RWPE2 (cell line): ENCODE measurements around the gene SHANK2.

Source experiments
- ATAC-seq: fragments of 200-7000 bp; cut with Tn5 transposase; 3 replicates; pipeline ENCODE4 v1.9.1; 2021; ENCODE audit warnings: low read depth
- DNase-seq: peaks from one replicate; pipeline ENCODE4 v3.0.0-alpha.2; 2020; ENCODE audit warnings: low spot score
- H3K27ac ChIP-seq: fragments of 450-650 bp; 2 replicates; pipeline ENCODE4 v1.5.1; 2017; ENCODE audit warnings: mild to moderate bottlenecking; ENCODE audit not compliant: poor library complexity, severe bottlenecking
- H3K27me3 ChIP-seq: fragments of 250-450 bp; sonication (Bioruptor Pico); 2 replicates; pipeline ENCODE4 v1.5.1; 2021; ENCODE audit warnings: mild to moderate bottlenecking, moderate library complexity; ENCODE audit not compliant: insufficient read depth, poor library complexity, severe bottlenecking
- H3K36me3 ChIP-seq: fragments of 250-450 bp; sonication (Bioruptor Pico); 2 replicates; pipeline ENCODE4 v1.5.1; 2020; ENCODE audit warnings: low read depth, mild to moderate bottlenecking, moderate library complexity
- H3K4me1 ChIP-seq: fragments of 250-450 bp; sonication (Bioruptor Pico); 2 replicates; pipeline ENCODE4 v1.5.1; 2021; ENCODE audit warnings: mild to moderate bottlenecking, moderate library complexity; ENCODE audit not compliant: insufficient read depth, poor library complexity, severe bottlenecking
- H3K4me3 ChIP-seq: fragments of 250-450 bp; sonication (Bioruptor Pico); 2 replicates; pipeline ENCODE4 v1.5.1; 2021; ENCODE audit warnings: mild to moderate bottlenecking, moderate library complexity; ENCODE audit not compliant: severe bottlenecking
- H3K9me3 ChIP-seq: fragments of 250-450 bp; sonication (Bioruptor Pico); 2 replicates; pipeline ENCODE4 v1.5.1; 2021; ENCODE audit warnings: mild to moderate bottlenecking, moderate library complexity; ENCODE audit not compliant: severe bottlenecking
- TF ChIP-seq, protein P1 (sequence below): fragments of 450-650 bp; IDR thresholded peaks from one replicate; pipeline ENCODE4 v1.5.1; 2017; ENCODE audit warnings: mild to moderate bottlenecking, moderate library complexity; ENCODE audit not compliant: poor library complexity, severe bottlenecking

Gene SHANK2

DNA sequence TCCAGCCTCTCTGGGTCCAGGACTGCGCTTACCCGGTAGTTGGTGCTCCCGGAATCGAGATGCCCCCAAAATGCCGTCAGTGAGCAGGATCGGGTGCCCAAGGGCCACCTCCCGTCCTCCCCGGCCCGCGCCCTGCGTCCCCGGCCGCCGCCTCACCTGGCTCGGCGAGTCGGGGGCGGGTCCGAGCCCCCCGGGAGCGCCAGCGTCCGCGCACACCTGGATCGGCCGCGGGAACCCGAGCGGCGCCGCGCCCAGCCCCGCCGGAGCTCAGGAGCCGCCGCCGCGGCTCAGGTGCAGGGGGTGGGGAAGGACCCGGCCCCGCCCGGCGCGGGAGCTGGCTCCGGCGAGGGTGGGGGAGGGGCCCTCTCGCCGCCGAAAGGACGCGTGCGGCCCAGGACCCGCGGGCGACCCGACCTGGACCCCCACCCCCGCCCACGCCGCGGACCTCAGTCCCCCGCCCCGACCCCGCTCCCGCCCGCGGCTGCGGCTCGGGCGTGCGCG, at the start of gene SHANK2:
Gene SHANK2, minus strand, starts transcription at position 309 of the 501 bp plus-strand sequence. CDS start 105,251 bp downstream, outside the sequence.
- Histone ChIP-seq H3K9me3 (no peaks in the 10 kb centered on the region), H3K27me3 (no peaks in the 10 kb centered on the region), H3K4me1 (peaks cover 10% of the 10 kb centered on the region), H3K4me3 (peak within 1 kb of the TSS; percentile 75), H3K36me3 (no peaks in the 10 kb centered on the region), H3K27ac (peak within 1 kb of the TSS; percentile 63)
- TF ChIP-seq, protein P1, sequence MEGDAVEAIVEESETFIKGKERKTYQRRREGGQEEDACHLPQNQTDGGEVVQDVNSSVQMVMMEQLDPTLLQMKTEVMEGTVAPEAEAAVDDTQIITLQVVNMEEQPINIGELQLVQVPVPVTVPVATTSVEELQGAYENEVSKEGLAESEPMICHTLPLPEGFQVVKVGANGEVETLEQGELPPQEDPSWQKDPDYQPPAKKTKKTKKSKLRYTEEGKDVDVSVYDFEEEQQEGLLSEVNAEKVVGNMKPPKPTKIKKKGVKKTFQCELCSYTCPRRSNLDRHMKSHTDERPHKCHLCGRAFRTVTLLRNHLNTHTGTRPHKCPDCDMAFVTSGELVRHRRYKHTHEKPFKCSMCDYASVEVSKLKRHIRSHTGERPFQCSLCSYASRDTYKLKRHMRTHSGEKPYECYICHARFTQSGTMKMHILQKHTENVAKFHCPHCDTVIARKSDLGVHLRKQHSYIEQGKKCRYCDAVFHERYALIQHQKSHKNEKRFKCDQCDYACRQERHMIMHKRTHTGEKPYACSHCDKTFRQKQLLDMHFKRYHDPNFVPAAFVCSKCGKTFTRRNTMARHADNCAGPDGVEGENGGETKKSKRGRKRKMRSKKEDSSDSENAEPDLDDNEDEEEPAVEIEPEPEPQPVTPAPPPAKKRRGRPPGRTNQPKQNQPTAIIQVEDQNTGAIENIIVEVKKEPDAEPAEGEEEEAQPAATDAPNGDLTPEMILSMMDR = no peak
- ATAC-seq (peak; percentile 55; the same call in 2 of the 3 replicates), DNase-seq (no peak)

DNA sequence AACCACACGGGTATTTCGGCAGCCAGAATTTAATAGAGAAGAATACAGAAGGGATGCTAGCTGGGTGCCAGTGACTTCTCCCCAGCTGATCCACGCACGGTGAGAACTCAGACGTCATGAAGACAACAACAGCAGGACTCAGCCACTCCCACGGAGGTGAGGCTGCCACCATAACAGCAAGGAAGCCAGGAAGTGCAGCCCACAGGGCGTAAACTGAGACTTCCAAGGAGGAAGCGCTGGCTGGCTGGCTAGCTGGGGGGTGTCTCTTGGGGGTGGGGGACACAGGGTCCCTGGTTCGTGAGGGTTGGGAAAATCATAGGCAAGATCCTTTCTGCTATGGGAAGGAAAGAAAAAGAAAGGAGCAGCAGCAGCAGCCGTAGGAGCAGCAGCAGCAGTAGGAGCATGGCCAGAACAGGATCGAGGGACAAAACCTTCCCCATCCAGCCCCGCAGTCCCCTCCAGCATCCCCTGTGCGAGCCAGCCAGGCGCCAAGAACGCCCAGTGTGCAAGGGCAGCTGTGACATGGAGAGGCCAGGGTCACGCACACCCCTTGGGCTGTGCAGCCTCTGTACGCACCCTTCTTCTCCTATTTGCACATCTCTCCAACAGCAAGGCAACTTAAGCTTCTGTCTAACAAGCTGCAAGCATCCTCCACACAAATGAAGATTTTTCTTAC, 49.6 kb upstream of the SHANK2 start:
- peaks cover 16% of the 10 kb centered on the region for H3K4me1 ChIP-seq
- no peaks in the 10 kb centered on the region for H3K27me3 ChIP-seq
- no peak overlapping the region for H3K27ac ChIP-seq
- DNase-seq (peak; percentile 29), ATAC-seq (no peak)
- TF ChIP-seq, protein P1 = no peak
- no peaks in the 10 kb centered on the region for H3K36me3 ChIP-seq
- H3K4me3 ChIP-seq = no peak overlapping the region
- H3K9me3 ChIP-seq = no peaks in the 10 kb centered on the region

DNA sequence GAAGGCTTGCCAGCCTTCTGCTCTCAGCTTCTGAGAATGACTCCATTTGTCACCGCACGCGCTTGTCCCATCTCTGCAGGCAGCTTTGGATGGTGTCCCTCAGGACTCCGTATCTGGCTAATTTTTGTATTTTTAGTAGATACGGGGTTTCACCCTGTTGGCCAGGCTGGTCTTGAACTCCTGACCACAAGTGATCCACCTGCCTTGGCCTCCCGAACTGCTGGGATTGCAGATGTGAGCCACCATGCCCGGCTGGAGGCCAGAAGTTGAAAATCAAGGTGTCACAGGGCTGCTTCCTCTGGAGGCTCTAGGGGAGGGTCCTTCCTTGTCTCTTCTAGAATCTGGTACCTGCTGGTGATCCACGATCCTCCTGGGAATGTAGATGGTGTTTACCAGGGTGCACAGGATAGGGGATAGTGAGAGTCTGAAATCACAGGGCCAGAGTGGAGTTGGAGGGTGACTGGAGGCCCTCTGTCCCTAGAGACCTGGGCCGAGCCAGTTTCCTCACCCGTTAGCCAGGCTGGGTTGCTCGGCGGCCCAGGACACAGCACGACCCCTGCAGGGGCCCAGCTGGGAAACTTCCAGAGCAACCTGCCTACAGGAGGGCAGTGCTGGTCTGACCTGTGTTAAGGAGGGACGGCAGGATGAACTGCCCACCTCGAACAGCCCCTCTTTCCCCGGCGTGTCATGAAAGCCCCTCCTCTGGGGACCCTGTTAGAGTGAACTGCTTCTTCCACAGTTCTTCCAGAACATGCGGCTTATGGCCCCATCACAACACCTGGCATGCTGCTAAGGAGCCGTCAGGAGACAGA, 48.9 kb upstream of the SHANK2 start:
- DNase-seq (peak; percentile 31), ATAC-seq (no peak)
- Histone ChIP-seq H3K4me1 (peaks cover 16% of the 10 kb centered on the region), H3K9me3 (no peaks in the 10 kb centered on the region), H3K27me3 (no peaks in the 10 kb centered on the region), H3K27ac (no peak overlapping the region), H3K36me3 (no peaks in the 10 kb centered on the region), H3K4me3 (no peak overlapping the region)
- TF ChIP-seq, protein P1 = no peak

DNA sequence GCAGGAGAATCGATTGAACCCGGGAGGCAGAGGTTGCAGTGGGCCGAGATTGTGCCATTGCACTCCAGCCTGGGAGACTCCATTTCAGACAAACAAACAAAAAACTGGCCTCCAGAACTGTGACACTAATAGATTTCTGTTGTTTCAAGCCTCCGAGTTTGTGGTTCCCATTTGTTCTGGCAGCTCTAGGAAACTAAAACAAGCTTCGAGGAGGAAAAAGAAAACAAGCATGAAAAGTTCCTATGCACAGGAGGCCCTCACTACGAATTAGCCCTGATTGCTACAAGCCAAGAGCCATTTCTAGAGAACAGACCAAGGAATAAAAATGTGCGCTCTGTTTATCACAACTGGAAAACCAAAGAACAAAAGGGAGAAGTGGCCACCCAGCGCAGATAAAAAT, 47.8 kb upstream of the SHANK2 start:
- H3K4me1 ChIP-seq = peaks cover 16% of the 10 kb centered on the region
- H3K4me3 ChIP-seq = no peak overlapping the region
- peak overlapping the region; percentile 89 for H3K27ac ChIP-seq
- DNase-seq (no peak), ATAC-seq (no peak)
- no peaks in the 10 kb centered on the region for H3K9me3 ChIP-seq
- TF ChIP-seq, protein P1 = no peak
- no peaks in the 10 kb centered on the region for H3K27me3 ChIP-seq
- no peaks in the 10 kb centered on the region for H3K36me3 ChIP-seq
